ENCODE results near the gene EPS15.
"Not testable (repeated sequence)": the region's sequence is repeated elsewhere in the genome, so short reads cannot be mapped to it uniquely, and the experiment has no call there.

The EPS15 gene

DNA sequence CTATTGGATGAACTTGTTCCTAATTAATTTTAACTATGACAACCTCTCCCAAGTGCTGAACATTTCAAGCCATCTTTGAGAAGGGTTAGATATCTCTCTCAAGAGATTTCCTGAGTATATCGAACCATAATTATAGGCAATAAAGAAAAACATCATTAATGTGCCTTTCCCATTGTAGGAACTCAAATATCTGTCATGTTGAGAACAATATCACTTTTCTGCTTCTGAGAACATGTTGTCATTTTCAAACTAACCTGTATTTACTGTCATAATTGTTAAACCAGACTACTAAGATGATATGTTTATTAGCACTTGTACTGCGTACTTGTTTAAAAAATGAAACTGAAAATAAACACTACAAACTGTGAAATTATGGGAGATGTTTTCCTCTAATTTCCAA, 4.3 kb downstream of the EPS15 start:
- DNase-seq: no peak

DNA sequence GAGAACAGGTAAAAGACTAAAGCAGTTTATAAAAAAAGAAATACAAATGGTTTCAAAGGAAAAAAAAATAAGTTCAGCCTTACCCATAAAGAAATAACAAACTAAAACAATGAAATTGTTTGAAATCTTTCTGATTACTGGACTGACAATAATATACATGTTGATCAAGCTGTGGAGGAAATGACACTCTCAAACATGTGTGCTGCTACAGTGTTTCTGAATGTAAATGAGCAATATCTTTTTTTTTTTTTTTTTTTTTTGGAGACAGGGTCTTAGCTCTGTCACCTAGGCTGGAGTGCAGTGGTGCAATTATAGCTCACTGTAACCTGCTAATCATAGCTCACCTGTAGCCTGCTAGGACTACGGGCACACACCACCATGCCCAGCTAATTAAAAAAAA, 6.5 kb downstream of the EPS15 start:
- no peak for DNase-seq

DNA sequence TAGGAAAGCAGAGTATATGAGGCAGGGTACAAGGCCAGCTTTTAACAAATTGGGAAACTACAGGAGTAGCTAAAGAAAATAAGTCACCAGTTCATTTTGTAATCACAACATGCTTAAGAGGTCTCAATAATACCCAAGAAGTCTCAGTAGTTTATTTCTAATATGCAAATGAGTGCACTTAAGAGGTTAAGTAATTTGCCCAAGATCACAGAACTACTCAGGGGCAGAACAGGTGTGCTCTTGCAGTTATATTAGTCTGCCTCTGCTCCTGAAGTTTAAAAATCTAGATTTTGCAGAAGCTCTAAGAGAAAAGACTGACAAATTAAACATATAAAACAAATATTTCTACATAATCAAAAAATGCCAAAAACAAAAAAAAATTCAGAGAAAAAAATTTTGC, 6.9 kb downstream of the EPS15 start:
- DNase-seq: no peak

DNA sequence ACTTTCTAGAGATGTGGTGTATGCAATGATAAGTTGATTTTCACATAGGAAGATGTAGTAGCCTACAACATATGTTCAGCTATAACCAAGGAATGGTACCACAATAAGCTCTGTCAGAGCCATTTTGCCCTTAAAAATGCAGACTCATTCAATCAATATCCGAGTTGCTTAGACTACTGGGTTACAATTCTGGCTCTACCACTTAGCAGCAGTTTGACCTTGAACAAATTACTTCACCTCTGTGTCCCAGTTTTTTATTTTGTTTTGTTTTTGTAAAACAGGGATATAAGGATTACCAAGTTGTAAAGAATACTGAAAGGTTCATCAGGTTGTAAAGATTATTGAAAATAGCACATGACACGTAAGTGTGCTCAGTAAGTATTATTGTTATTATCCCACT, 9.3 kb downstream of the EPS15 start:
- no peak for DNase-seq

DNA sequence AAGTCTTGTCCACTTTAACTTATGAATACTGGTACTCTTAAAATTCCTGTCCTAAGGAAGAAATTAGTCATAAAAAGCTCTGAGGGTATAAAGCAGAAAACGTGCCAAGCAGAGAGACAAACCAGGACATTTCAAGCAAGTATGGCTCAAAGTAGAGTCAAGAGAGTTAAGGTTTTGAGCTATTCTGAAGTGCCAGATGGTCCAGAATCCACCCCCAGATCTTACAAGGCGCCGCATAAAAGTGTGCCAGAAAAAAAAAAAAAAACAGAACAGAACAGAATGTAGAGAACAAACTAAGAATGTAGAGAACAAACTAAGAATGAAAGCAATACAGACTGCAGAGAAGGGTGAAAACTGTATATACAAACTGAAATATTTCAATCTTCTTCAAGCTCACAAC, 12.5 kb downstream of the EPS15 start:
- DNase-seq: no peak

DNA sequence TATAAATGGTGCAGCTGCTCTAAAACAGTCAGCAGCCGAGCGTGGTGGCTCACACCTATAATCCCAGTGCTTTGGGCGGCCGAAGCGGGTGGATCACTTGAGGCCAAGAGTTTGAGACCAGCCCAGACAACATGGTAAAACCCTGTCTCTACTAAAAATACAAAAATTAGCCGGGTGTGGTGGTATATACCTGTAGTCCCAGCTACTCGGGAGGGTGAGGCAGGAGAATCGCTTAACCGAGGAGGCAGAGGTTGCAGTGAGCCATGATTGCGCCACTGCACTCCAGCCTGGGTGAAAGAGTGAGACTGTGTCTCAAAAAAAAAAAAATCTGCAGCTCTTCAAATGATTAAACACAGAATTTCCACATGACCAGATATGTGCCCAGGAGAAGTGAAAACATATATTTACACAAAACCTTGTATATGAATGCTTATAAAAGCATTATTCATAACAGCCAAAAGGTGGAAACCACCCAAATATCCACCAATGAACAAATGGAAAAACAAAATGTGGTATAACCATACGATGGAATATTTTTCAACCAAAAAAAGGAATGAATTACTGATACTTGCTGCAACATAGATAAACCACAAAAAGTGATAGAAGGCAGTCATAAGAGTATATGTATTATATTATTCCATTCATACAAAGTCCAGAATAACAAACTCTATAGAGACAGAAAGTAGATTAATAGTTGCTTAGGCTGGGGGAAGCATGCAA, 14.1 kb downstream of the EPS15 start:
- no peak for DNase-seq

DNA sequence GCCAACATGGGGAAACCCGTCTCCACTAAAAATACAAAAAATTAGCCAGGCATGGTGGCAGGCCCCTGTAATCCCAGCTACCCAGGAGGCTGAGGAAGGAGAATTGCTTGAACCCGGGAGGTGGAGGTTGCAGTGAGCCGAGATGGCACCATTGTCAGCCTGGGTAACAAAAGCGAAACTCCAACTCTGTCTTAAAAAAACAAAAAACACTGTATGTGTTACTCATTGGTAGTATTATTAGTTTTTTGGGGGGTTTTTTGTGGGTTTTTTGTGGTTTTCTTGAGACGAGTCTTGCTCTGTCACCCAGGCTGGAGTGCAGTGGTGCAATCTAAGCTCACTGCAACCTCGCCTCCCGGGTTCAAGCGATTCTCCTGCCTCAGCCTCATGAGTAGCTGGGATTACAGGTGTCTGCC, 17.8 kb downstream of the EPS15 start:
- not testable (repeated sequence) for DNase-seq

DNA sequence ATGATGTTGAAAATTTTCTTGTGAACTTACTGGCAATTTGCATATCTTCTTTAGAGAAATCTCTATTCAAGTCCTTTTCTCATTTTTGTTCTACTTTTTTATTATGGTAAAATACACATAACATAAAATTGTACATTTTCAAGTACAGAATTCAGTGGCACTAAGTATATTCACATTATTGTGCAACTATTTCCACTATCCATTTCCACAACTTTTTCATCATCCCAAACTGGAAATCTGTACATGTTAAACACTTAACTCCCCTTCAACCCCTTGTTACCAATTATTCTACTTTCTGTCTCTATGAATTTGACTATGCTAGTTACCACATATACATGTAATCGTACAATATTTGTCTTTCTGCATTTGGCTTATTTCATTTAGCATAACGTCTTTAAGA, 19.4 kb downstream of the EPS15 start:
- DNase-seq: no peak

DNA sequence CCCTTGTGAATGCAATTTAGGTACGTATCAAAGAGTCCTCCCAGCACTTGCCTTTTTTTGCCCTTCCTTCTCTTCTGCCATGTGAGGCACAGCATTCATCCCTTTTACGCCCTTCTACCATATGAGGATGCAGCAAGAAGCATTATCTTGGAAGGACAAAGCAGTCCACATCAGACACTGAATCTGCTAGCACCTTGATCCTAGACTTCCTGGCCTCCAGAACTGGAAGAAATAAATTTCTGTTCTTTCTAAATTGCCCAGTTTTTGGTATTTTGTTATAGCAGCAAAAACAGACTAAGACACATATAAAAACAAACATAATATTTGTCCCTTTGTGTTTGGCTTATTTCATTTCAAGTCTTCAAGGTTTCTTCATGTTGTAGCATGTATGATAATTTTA, 20.1 kb downstream of the EPS15 start:
- no peak for DNase-seq

DNA sequence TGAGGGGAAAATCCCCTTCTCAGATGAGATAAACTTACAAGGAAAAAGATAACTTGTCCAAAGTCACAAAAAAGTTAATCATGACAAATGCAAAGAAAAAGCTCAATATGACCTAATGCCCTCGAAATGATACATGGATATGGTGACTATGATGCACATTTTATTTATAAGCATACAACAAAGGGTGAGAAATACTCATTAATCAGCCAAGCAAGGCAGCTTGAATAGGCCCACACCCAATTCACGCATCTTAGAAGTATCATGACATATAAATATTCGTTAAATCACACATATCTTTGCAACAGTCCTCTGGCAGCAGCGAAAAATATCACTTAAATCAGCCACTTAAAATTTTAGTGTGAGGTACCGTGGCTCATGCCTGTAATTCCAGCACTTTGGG, 21.7 kb downstream of the EPS15 start:
- DNase-seq: no peak

DNA sequence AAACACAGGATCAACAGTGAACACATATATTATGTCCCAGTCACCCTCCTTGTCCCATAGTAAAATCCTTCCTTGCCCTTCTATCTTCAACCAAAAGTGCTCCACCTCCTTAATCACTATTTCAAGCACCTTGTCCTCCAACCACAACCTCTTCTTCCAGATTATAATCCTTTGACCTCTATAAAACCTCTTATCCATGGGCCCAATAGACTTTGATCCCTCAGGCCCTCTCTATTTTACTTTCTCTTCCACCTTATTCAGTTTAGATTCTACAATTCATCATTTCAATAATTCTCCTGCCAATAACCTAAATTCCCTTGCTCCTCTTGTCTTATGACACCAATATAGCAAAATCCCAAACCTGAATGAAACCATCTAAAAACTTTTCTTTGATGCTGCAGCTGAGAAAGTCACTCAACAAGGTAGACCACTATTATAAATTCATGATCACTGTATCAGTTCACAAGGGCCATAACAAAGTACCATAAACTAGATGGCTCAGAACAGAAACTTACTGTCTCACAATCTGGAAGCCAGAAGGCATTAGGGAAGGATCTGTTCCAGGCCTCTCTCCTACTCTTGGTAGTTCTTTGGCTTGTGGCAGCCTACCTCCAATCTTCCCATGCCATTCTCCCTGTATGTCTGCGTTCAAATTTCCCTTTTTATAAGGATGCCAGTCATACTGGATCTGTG, 24.8 kb downstream of the EPS15 start:
- DNase-seq: no peak

DNA sequence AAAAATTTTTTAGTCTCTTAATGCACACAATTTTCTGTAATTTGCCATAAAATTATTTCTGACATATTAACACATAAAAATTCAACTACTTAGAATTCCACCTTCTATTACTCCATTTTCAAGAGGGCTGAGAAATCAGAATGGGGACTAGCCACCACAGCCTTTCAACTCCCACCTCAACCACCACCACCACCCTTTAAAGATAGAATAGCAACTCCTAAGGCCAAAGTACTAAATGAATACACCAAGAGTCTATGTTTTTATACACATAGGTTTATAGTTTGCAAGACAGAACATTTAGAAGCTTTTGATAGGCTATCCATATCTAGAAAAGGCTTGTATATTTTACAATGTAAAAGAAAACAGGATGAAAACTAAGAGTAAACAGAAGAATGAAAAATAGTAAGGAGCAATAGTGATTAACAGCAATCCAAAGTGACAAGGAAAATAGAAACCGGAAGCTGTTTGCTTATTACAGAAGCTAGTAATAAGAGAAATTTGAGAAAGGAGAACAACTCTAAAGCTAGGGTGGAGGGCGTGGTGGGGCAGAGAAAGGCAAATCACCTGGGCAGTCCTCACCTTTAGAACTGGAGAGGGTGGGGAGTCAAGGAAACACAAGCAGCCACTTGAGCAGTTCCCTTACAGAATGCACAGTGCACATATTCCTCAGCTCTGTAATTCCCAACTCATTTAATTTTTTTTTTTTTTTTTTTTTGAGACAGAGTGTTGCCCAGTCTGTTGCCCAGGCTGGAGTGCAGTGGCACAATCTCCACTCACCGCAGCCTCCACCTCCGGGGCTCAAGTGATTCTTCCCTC, 27.7 kb downstream of the EPS15 start:
- DNase-seq: no peak

DNA sequence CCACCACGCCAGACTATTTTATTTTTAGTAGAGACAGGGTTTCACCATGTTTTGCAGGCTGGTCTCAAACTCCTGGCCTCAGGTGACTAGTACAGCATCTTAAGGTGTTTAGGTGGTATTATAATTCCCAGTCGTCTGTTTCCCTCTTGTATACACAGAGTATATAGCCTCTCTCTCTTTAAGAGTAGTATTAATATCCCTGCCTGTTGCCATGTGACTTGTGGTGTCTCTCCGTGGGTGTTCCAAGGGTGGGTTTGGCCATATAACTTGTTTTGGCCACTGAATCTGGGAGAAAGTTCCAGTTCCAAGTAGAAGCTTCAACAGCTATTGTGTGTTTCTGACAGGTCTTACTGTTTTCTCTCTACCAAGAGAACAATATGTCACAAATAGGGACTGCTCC, 29.6 kb downstream of the EPS15 start:
- DNase-seq: no peak

DNA sequence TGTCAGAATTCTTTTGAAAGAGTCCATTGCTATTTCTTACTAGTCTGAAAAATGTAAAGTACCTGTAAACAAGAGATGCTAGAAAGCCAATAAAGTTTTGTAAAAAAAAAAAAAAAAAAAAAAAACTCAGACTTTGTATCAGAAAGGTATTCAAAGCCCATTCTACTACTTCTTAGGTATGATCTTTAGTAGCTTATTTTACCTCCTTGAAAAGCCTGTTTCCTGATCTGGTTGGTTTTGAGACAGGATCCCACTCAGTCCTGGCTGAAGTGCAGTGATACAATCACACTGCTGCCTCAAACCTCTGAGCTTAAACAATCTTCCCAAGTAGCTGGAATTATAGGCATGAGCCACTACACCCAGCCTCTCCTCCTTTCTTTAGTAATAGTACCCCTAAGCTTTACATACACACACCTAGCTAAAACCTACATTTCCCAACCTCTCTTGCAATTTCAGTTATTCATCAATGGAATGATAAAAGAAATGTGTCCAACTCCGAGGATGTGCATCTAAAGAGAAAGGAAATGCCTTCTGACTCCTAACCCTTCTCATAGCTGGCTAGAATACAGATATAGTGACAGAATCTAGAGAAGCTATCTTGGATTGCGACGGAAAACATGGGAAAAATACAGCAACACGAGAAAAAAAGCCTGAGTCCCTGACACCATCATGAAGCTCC, 30.6 kb downstream of the EPS15 start:
- DNase-seq: no peak

DNA sequence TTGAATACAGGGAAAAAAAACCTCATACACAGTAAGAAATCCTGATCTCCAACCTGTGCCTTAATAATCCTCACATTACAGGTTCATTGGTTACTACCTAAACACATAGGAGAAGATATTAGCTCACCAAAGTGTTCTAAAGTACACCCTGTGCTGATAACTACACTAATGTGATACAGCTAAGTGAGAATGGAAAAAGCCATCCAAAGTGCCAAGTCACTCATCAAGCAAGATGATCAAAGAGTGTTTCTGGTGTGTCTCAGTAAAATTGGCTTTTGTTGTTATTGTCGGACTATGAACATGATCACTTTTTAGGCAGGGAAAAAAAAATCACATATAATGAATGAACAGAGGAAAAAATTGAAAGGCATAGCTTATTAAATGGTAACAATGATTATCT, 31.4 kb downstream of the EPS15 start:
- DNase-seq: no peak

DNA sequence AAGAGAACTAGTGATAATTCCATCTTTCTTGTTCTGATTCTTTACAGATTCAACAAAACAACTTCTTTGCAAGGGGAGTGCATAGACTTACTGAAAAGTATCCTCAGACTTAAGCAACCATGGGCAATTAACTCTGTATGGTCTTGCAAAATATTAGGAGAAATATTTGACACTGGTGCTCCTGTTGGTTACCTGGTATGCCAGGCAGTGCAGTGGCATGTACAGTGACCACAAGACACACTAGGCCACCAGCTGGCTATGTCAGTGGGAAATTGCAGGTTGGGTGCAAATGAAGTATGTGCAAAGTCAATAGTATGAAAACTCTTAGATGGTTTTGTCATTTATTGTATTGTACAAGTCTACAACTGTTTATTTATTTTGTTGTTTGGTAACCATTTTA, 34.5 kb downstream of the EPS15 start:
- DNase-seq: no peak

DNA sequence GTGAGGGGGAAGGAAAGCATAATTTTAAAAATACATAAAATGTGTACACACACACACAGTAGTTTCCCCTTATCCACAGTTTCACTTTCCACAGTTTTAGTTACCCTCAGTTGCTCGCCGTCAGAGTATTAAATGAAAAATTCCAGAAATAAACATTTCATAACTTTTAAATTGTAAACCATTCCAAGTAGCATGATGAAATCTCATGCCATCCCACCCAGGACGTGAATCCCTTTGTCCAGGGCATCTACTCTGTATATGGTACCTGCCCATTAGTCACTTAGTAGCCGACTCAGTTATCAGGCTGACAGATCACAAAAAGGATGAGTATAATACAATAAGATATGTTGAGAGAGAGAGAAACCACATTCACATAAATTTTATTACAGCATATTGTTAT, 36.2 kb downstream of the EPS15 start:
- no peak for DNase-seq

DNA sequence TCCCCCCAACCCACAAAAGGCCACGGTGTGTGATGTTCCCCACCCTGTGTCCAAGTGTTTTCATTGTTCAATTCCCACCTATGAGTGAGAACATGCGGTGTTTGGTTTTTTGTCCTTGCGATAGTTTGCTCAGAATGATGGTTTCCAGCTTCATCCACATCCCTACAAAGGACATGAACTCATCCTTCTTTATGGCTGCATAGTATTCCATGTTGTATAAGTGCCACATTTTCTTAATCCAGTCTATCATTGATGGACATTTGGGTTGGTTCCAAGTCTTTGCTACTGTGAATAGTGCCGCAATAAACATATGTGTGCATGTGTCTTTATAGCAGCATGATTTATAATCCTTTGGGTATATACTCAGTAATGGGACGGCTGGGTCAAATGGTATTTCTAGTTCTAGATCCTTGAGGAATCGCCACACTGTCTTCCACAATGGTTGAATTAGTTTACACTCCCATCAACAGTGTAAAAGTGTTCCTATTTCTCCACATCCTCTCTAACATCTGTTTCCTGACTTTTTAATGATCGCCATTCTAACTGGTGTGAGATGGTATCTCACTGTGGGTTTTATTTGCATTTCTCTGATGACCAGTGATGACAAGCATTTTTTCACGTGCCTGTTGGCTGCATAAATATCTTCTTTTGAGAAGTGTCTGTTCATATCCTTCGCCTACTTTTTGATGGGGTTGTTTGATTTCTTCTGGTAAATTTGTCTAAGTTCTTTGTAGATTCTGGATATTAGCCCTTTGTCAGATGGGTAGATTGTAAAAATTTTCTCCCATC, 44.0 kb downstream of the EPS15 start:
- not testable (repeated sequence) for DNase-seq

DNA sequence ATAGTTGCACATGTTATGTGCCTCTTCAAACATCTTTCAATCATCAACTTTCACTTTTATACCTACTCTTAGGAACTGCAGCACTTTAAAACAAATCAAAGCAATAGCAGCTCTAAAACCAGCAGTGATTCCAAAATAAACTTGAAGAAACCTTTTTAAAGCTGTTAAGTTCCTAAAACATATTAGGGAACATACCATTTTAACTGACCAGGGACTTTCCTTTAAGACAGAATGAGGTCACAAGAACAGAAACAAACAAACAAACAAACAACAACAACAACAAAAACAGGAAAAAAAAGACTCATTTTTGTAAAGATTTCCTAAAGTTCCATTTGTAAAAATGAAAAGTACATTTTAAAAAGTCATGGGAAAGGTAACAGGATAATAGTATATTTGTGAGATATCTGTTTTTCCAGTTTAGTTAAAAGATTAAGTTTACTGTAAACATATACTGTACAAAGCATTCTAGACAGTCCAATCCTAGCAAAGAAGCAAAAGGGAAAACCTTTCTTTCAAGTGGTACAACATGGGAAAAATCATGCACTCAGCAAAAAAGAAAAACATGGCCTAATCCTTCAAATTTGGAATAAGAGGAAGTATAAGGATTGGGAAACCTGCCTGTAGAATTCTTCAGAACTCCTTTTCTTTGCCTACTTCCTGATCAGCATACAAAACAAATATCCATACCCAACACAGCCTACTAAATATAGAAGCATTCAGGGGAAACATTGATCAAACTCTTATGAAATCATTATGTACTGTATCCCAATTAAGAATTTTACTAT, 45.5 kb downstream of the EPS15 start:
- no peak for DNase-seq

DNA sequence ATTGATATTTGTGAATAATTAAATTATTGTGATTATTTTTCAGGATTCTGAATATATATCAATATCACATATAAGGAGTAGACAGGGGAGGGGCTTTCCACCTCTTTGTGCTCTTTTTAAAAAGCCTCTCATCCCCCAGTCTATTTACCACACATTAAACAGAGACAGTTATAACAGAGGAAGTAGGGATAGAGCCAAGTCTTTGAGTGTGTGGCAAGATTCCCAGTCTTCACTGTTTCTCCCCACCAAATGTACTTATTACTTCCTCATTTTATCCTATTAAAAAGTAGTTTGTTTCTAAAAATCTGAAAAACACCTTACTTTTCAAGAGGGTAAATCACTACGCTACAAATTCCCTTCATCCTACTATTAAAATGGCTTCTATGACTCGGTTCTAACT, 46.7 kb downstream of the EPS15 start:
- no peak for DNase-seq

DNA sequence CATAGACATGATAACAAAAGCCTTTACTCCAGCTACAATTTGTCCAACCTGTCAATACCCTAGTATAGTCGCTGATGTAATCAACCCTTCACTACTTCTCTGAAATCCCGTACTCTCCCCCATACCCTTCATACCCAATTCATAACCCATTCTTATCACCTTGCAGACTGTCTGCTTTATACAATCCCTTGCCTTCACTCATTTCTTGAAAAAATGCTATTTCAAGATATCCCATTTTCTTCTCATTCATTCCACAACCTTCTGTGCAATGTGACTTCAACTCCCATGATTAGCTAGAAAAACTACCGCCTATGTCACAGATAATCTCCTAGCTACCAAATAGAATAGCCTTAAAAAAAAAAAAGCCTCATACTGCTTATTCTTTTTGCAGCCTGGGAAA, 49.5 kb downstream of the EPS15 start:
- no peak for DNase-seq

DNA sequence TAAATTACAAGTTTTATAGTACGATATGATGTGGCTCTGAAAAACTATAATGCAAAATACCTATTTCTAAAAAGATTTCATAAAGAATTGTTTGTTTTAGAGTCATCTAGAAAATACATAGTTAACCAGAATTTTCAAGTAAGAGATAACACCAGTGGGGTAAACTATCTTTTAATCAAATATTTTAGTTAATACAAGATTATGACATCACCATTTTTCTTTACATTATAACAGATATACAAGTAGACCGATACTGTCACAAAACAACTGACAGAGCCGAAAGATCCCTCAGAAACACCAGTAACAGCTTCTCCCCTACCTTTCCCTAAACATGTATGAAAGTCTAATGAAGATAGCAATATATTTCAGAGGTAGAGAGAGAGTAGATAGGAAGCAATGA, 54.2 kb downstream of the EPS15 start:
- no peak for DNase-seq
